GM23248 (cell line): ENCODE data around the gene CNGA4. TPM values are rescaled to one million over a fixed set of nuclear protein-coding genes. Genes with fewer than 3 reads are reported as not detected.

Experiments
- DNase-seq: peaks from one replicate; pipeline ENCODE4 v3.0.0-alpha.2; 2015
- H2AFZ ChIP-seq: fragments of 200-600 bp; sonication (generic); 2 replicates; pipeline ENCODE4 v1.6.1; 2016; ENCODE audit warnings: antibody characterized with exemption
- H3F3A ChIP-seq: fragments of 200-600 bp; sonication (generic); 2 replicates; pipeline ENCODE4 v1.6.1; 2016; ENCODE audit warnings: mild to moderate bottlenecking, antibody characterized with exemption, mixed run types; ENCODE audit not compliant: insufficient read depth
- H3K27ac ChIP-seq: fragments of 200-600 bp; sonication (generic); 2 replicates; pipeline ENCODE4 v1.5.1; 2016; ENCODE audit warnings: mild to moderate bottlenecking
- H3K27me3 ChIP-seq: fragments of 200-600 bp; sonication (generic); replicated peaks from 2 replicates; pipeline ENCODE4 v1.6.1; 2016; ENCODE audit warnings: mild to moderate bottlenecking; ENCODE audit not compliant: insufficient read depth
- H3K36me3 ChIP-seq: fragments of 200-600 bp; sonication (generic); 2 replicates; pipeline ENCODE4 v1.6.1; 2016; ENCODE audit warnings: low read depth, mild to moderate bottlenecking
- H3K4me1 ChIP-seq: fragments of 200-600 bp; sonication (generic); 2 replicates; pipeline ENCODE4 v1.6.1; 2016; ENCODE audit warnings: mild to moderate bottlenecking; ENCODE audit not compliant: insufficient read depth
- H3K4me2 ChIP-seq: fragments of 200-600 bp; sonication (generic); one replicate; pipeline ENCODE4 v1.6.1; 2016; ENCODE audit warnings: mild to moderate bottlenecking; ENCODE audit not compliant: unreplicated experiment
- H3K4me3 ChIP-seq: fragments of 200-600 bp; sonication (generic); 2 replicates; pipeline ENCODE4 v1.5.1; 2016; ENCODE audit warnings: mild to moderate bottlenecking
- H3K79me2 ChIP-seq: fragments of 200-600 bp; sonication (generic); 2 replicates; pipeline ENCODE4 v1.6.1; 2016; ENCODE audit warnings: mild to moderate bottlenecking; ENCODE audit not compliant: insufficient read depth
- H3K9ac ChIP-seq: fragments of 200-600 bp; sonication (generic); 2 replicates; pipeline ENCODE4 v1.6.1; 2016; ENCODE audit warnings: mild to moderate bottlenecking
- H3K9me2 ChIP-seq: fragments of 200-600 bp; sonication (generic); 2 replicates; pipeline ENCODE4 v1.6.1; 2016; ENCODE audit warnings: mixed run types, mild to moderate bottlenecking, moderate library complexity; ENCODE audit not compliant: insufficient read depth
- H3K9me3 ChIP-seq: fragments of 200-600 bp; sonication (generic); one replicate; pipeline ENCODE4 v1.6.1; 2017; ENCODE audit warnings: low read depth
- H4K20me1 ChIP-seq: fragments of 200-600 bp; sonication (generic); 2 replicates; pipeline ENCODE4 v1.6.0; 2016; ENCODE audit not compliant: insufficient read depth
- EZH2 ChIP-seq: fragments of 200-600 bp; sonication (generic); IDR thresholded peaks from 2 replicates; pipeline ENCODE4 v1.6.1; 2018; ENCODE audit warnings: antibody characterized with exemption, mild to moderate bottlenecking; ENCODE audit not compliant: insufficient read depth, poor library complexity, severe bottlenecking
- EZH2phosphoT487 ChIP-seq: fragments of 200-600 bp; sonication (generic); IDR thresholded peaks from 2 replicates; pipeline ENCODE4 v1.6.1; 2018; ENCODE audit warnings: antibody characterized with exemption, moderate library complexity, mild to moderate bottlenecking, low read depth; ENCODE audit not compliant: insufficient read depth
- WGBS, 2 experiments: methylation state at CpG; one replicate each; pipeline ENCODE4 v1.1.6; 2015 to 2017; ENCODE audit warnings: low lambda C conversion rate in 2 of 2, low coverage in 1 of 2; ENCODE audit errors: missing lambda C conversion rate in 2 of 2; 5-methylcytosine and 5-hydroxymethylcytosine counted together
- in situ Hi-C: fragments of 300-500 bp; cut with MboI; formaldehyde crosslinking; loops from 2 replicates; pipeline ENCODE4 v1.15.0; 2020
- polyA plus RNA-seq: library from polyadenylated mRNA; unstranded; fragments of >200 nt; fragmentation: Nextera tagmentation; extraction: Ambion mirVana; gene quantifications from 2 replicates; pipeline ENCODE4 v1.2.1, GENCODE V29; 2016
- total RNA-seq: library from RNA; depleted of rRNA; stranded (reverse); fragments of >200 nt; shearing (Covaris generic); gene quantifications from 2 replicates; pipeline ENCODE4 v1.2.3, GENCODE V29; 2014

CNGA4 gene
- total and polyA plus RNA-seq, 2 experiments from 2014 or later = not detected

- H3K27me3 ChIP-seq = no peaks in the 10 kb centered on the region
- no peaks in the 10 kb centered on the region for H3K36me3 ChIP-seq
- H3K9me2 ChIP-seq = no peaks in the 10 kb centered on the region
- H3K9me3 ChIP-seq = no peaks in the 10 kb centered on the region
- TF ChIP-seq EZH2 = no peak
- TF ChIP-seq EZH2phosphoT487 = no peak
- no peak overlapping the region for H3K4me2 ChIP-seq
- H3K9ac ChIP-seq = no peak overlapping the region
- peaks cover 16% of the 10 kb centered on the region for H3K79me2 ChIP-seq
- H3F3A ChIP-seq = peaks cover 3% of the 10 kb centered on the region; the same call in 1 of the 2 replicates
- in situ Hi-C loops = no loop called here
- no peak overlapping the region for H3K4me3 ChIP-seq
- H3K27ac ChIP-seq = no peak overlapping the region
- no peaks in the 10 kb centered on the region for H4K20me1 ChIP-seq
- H3K4me1 ChIP-seq = peaks cover 10% of the 10 kb centered on the region
- H2AFZ ChIP-seq = no peak overlapping the region
- no peak for DNase-seq
- WGBS, 2 experiments = 60 to 66% methylated on average over 5 of the region's 5 CpGs
Measured at GRCh38 chr11:6237761-6238302, 1.1 kb upstream of the CNGA4 start.

GRCh38 chr11:6240139-6240538 lies 1.2 kb downstream of the CNGA4 start:
- Histone ChIP-seq H2AFZ (no peak overlapping the region), H3K9me3 (no peaks in the 10 kb centered on the region), H3K79me2 (no peaks in the 10 kb centered on the region), H3K4me3 (no peak overlapping the region), H3K9ac (no peak overlapping the region), H3K27me3 (no peaks in the 10 kb centered on the region), H3K36me3 (no peaks in the 10 kb centered on the region), H3K4me1 (no peaks in the 10 kb centered on the region), H3F3A (peaks cover 3% of the 10 kb centered on the region; the same call in 1 of the 2 replicates), H4K20me1 (no peaks in the 10 kb centered on the region), H3K27ac (no peak overlapping the region), H3K9me2 (no peaks in the 10 kb centered on the region), H3K4me2 (no peak overlapping the region)
- in situ Hi-C loops = loop anchor here (10.0 kb wide), 1 partner anchor 115 kb away; no protein-coding TSS in a partner anchor
- DNase-seq = no peak
- WGBS, 2 experiments = 90% methylated on average over 28 of the region's 28 CpGs
- TF ChIP-seq EZH2phosphoT487 (no peak), EZH2 (no peak)

GRCh38 chr11:6240781-6241180 lies 1.9 kb downstream of the CNGA4 start:
- Histone ChIP-seq H3K4me1 (no peaks in the 10 kb centered on the region), H3K4me2 (no peak overlapping the region), H3K27me3 (no peaks in the 10 kb centered on the region), H3F3A (no peaks in the 10 kb centered on the region; the same call in 1 of the 2 replicates), H3K9ac (no peak overlapping the region), H3K4me3 (no peak overlapping the region), H3K36me3 (no peaks in the 10 kb centered on the region), H4K20me1 (no peaks in the 10 kb centered on the region), H3K9me2 (no peaks in the 10 kb centered on the region), H3K79me2 (no peaks in the 10 kb centered on the region), H3K27ac (no peak overlapping the region), H2AFZ (no peak overlapping the region), H3K9me3 (no peaks in the 10 kb centered on the region)
- in situ Hi-C loops = loop anchor here (10.0 kb wide), 1 partner anchor 114 kb away; no protein-coding TSS in a partner anchor
- no peak for TF ChIP-seq EZH2phosphoT487
- TF ChIP-seq EZH2 = no peak
- 27 to 56% methylated on average over 1 of the region's 1 CpG for WGBS, 2 experiments
- no peak for DNase-seq

- H3K79me2 ChIP-seq = no peaks in the 10 kb centered on the region
- H3K4me1 ChIP-seq = no peaks in the 10 kb centered on the region
- H3F3A ChIP-seq = no peaks in the 10 kb centered on the region; the same call in 1 of the 2 replicates
- DNase-seq = no peak
- H3K4me3 ChIP-seq = no peak overlapping the region
- no peaks in the 10 kb centered on the region for H4K20me1 ChIP-seq
- no peaks in the 10 kb centered on the region for H3K9me3 ChIP-seq
- no peak overlapping the region for H3K9ac ChIP-seq
- 58 to 66% methylated on average over 7 of the region's 7 CpGs for WGBS, 2 experiments
- H3K27me3 ChIP-seq = no peaks in the 10 kb centered on the region
- in situ Hi-C loops = loop anchor here (10.0 kb wide), 1 partner anchor 113 kb away; no protein-coding TSS in a partner anchor
- no peaks in the 10 kb centered on the region for H3K36me3 ChIP-seq
- H3K9me2 ChIP-seq = no peaks in the 10 kb centered on the region
- H3K4me2 ChIP-seq = no peak overlapping the region
- no peak for TF ChIP-seq EZH2phosphoT487
- TF ChIP-seq EZH2 = no peak
- no peak overlapping the region for H2AFZ ChIP-seq
- H3K27ac ChIP-seq = no peak overlapping the region
Measured at GRCh38 chr11:6241316-6241715, 2.4 kb downstream of the CNGA4 start.

GRCh38 chr11:6245536-6245935 lies 6.6 kb downstream of the CNGA4 start:
- Histone ChIP-seq H3F3A (peaks cover 17% of the 10 kb centered on the region), H3K4me2 (no peak overlapping the region), H3K4me3 (no peak overlapping the region), H3K27me3 (no peaks in the 10 kb centered on the region), H3K9me3 (no peaks in the 10 kb centered on the region), H4K20me1 (no peaks in the 10 kb centered on the region), H3K9me2 (no peaks in the 10 kb centered on the region), H3K79me2 (no peaks in the 10 kb centered on the region), H3K27ac (no peak overlapping the region), H3K9ac (no peak overlapping the region), H3K36me3 (no peaks in the 10 kb centered on the region), H2AFZ (no peak overlapping the region), H3K4me1 (peaks cover 11% of the 10 kb centered on the region)
- 85 to 89% methylated on average over 2 of the region's 2 CpGs for WGBS, 2 experiments
- in situ Hi-C loops = loop anchor here (10.0 kb wide), 1 partner anchor 109 kb away; no protein-coding TSS in a partner anchor
- no peak for DNase-seq
- TF ChIP-seq EZH2 (no peak), EZH2phosphoT487 (no peak)
